HEK293 (cell line): ENCODE data around the gene NEIL1.

Experiments used
- ZNF184 ChIP-seq: fragments of 450-650 bp; IDR thresholded peaks from 2 replicates; pipeline ENCODE4 v1.5.1; 2018; ENCODE audit warnings: missing biosample characterization, mild to moderate bottlenecking, missing genetic modification characterization
- ZNF19 ChIP-seq: fragments of 450-650 bp; formaldehyde crosslinking; IDR thresholded peaks from 2 replicates; pipeline ENCODE4; 2016; ENCODE audit warnings: missing biosample characterization, missing genetic modification characterization, low read depth
- ZNF416 ChIP-seq: fragments of 450-650 bp; formaldehyde crosslinking; IDR thresholded peaks from 2 replicates; pipeline ENCODE4 v1.5.1; 2016; ENCODE audit warnings: missing biosample characterization, missing genetic modification characterization
- ZNF654 ChIP-seq: fragments of 450-650 bp; formaldehyde crosslinking; IDR thresholded peaks from 2 replicates; pipeline ENCODE4 v1.5.1; 2016; ENCODE audit warnings: low read depth, missing biosample characterization, missing genetic modification characterization
- ZNF707 ChIP-seq: fragments of 450-650 bp; formaldehyde crosslinking; IDR thresholded peaks from 2 replicates; pipeline ENCODE4 v1.5.1; 2016; ENCODE audit warnings: missing biosample characterization, missing genetic modification characterization
- TF ChIP-seq, protein P1 (sequence below): fragments of 450-650 bp; formaldehyde crosslinking; IDR thresholded peaks from 2 replicates; pipeline ENCODE4 v1.5.1; 2016; ENCODE audit warnings: missing biosample characterization, missing genetic modification characterization
- TF ChIP-seq, protein P2 (sequence below): fragments of 450-650 bp; formaldehyde crosslinking; IDR thresholded peaks from 2 replicates; pipeline ENCODE4 v1.5.1; 2016; ENCODE audit warnings: missing biosample characterization, missing genetic modification characterization
- TF ChIP-seq, protein P3 (sequence below): fragments of 450-650 bp; formaldehyde crosslinking; IDR thresholded peaks from 2 replicates; pipeline ENCODE4 v1.5.1; 2016; ENCODE audit warnings: missing biosample characterization, missing genetic modification characterization

DNA sequence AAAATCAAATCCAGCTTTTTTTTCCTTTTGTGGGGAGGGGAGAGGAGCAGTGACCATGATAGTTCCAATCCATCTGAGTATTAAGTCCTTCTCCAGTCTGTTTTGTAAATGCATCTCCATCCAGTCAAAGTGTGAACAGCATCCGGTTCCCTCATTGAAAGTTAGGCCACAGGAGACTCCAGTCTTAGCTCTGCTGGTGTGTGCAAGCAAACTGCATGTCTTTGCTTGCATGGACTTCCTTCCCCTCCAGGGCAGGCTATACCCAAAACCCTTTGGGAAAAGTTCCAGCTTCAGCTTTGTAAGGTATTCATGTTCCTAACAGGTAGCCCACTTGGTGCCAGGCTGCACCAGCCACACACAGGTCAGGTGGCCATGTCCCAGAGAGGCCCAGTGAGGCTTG, 24.6 kb downstream of the NEIL1 start:
- TF ChIP-seq ZNF707 (no peak), ZNF654 (no peak), ZNF184 (tag by site-specific recombination) (no peak), ZNF416 (no peak), ZNF19 (tag by site-specific recombination) (no peak)
- TF ChIP-seq, protein P1, sequence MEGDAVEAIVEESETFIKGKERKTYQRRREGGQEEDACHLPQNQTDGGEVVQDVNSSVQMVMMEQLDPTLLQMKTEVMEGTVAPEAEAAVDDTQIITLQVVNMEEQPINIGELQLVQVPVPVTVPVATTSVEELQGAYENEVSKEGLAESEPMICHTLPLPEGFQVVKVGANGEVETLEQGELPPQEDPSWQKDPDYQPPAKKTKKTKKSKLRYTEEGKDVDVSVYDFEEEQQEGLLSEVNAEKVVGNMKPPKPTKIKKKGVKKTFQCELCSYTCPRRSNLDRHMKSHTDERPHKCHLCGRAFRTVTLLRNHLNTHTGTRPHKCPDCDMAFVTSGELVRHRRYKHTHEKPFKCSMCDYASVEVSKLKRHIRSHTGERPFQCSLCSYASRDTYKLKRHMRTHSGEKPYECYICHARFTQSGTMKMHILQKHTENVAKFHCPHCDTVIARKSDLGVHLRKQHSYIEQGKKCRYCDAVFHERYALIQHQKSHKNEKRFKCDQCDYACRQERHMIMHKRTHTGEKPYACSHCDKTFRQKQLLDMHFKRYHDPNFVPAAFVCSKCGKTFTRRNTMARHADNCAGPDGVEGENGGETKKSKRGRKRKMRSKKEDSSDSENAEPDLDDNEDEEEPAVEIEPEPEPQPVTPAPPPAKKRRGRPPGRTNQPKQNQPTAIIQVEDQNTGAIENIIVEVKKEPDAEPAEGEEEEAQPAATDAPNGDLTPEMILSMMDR (tag by site-specific recombination) = no peak
- TF ChIP-seq, protein P2, sequence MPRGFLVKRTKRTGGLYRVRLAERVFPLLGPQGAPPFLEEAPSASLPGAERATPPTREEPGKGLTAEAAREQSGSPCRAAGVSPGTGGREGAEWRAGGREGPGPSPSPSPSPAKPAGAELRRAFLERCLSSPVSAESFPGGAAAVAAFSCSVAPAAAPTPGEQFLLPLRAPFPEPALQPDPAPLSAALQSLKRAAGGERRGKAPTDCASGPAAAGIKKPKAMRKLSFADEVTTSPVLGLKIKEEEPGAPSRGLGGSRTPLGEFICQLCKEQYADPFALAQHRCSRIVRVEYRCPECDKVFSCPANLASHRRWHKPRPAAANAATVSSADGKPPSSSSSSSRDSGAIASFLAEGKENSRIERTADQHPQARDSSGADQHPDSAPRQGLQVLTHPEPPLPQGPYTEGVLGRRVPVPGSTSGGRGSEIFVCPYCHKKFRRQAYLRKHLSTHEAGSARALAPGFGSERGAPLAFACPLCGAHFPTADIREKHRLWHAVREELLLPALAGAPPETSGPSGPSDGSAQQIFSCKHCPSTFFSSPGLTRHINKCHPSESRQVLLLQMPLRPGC (tag by site-specific recombination) = no peak
- TF ChIP-seq, protein P3, sequence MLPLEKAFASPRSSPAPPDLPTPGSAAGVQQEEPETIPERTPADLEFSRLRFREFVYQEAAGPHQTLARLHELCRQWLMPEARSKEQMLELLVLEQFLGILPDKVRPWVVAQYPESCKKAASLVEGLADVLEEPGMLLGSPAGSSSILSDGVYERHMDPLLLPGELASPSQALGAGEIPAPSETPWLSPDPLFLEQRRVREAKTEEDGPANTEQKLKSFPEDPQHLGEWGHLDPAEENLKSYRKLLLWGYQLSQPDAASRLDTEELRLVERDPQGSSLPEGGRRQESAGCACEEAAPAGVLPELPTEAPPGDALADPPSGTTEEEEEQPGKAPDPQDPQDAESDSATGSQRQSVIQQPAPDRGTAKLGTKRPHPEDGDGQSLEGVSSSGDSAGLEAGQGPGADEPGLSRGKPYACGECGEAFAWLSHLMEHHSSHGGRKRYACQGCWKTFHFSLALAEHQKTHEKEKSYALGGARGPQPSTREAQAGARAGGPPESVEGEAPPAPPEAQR = no peak
